Right lobe of liver (tissue), 6 donors: ENCODE measurements around the gene MPEG1. TPM values are rescaled to one million over a fixed set of nuclear protein-coding genes. Genes with fewer than 3 reads are reported as not detected.

Experiments used
- ATAC-seq, 4 donors: fragments of 200-7000 bp; cut with Tn5 transposase; one replicate each; pipeline ENCODE4 v1.9.1; 2020; ENCODE audit warnings: mild to moderate bottlenecking in 4 of 4, moderate library complexity in 4 of 4
- DNase-seq, 3 donors: peaks; one replicate each; pipeline ENCODE4 v3.0.0-alpha.2; 2020
- H3K27ac ChIP-seq, 3 donors: fragments of 200-600 bp; one replicate each; pipeline ENCODE4 v1.8.0; 2022
- H3K27me3 ChIP-seq, 2 donors: fragments of 200-600 bp; one replicate each; pipeline ENCODE4 v1.8.0; 2022
- H3K36me3 ChIP-seq, 4 donors: fragments of 200-600 bp; sonication (generic) in 1 of 4; one replicate each; pipeline versions ENCODE4 v1.5.1 to v1.8.0; 2017 to 2022; ENCODE audit warnings: control low read depth in 1 of 4
- H3K4me1 ChIP-seq, 4 donors: fragments of 200-600 bp; sonication (generic) in 1 of 4; one replicate each; pipeline versions ENCODE4 v1.5.1 to v1.8.0; 2017 to 2022; ENCODE audit warnings: control low read depth in 1 of 4
- H3K4me3 ChIP-seq, 3 donors: fragments of 200-600 bp; one replicate each; pipeline ENCODE4 v1.8.0; 2022
- H3K9me3 ChIP-seq, 4 donors: fragments of 200-600 bp; sonication (generic) in 1 of 4; one replicate each; pipeline versions ENCODE4 v1.5.1 to v1.8.0; 2017 to 2022; ENCODE audit warnings: control low read depth in 1 of 4
- POLR2A ChIP-seq: fragments of 450-650 bp; IDR thresholded peaks from one replicate; pipeline ENCODE4 v1.6.1; 2017; ENCODE audit warnings: antibody characterized with exemption, mild to moderate bottlenecking
- WGBS: methylation state at CpG from one replicate; pipeline ENCODE4 v1.1.6; 2018; ENCODE audit warnings: low coverage, low lambda C conversion rate; ENCODE audit not compliant: insufficient coverage; ENCODE audit errors: missing lambda C conversion rate; 5-methylcytosine and 5-hydroxymethylcytosine counted together
- intact Hi-C, 2 donors: fragments of 100-400 bp; cut with DNase I; formaldehyde crosslinking; loops; one replicate each; pipeline versions ENCODE4 v1.11.2 to v1.14.1; 2022
- total RNA-seq, 6 experiments: library from RNA; depleted of rRNA in 2 of 6; stranded (reverse); fragments of >200 nt in 2 of 6; fragmentation: NEBNext Ultra II Directional in 3 of 6; extraction: Animal tissue kit (Norgen Biotek cat#: 25700) in 3 of 6; gene quantifications; one replicate each; pipeline versions ENCODE4 v1.1.0 to v1.2.4, GENCODE V29; 2016 to 2023
- TF ChIP-seq, protein P1 (sequence below), 4 donors: fragments of 200-600 bp in 3 of 4; fragments of 450-650 bp in 1 of 4; IDR thresholded peaks; one replicate each; pipeline versions ENCODE4 v1.5.1 to v1.8.0; 2016 to 2022; ENCODE audit warnings: antibody characterized with exemption in 4 of 4, mild to moderate bottlenecking in 2 of 4
- donor health status: DM: no; HTN: yes; CAD: no.
- donor health status: DM: no; HTN: no; CAD: no.
- donor health status: DM: no; HTN: no; CAD: no.
- donor health status: DM: no; HTN: yes; CAD: no.
- donor health status: DM: no; HTN: yes; CAD: no.

Gene MPEG1
- total RNA-seq, 6 experiments from 2014 or later: 5.6 to 22.6 (median 7.4) TPM

DNA sequence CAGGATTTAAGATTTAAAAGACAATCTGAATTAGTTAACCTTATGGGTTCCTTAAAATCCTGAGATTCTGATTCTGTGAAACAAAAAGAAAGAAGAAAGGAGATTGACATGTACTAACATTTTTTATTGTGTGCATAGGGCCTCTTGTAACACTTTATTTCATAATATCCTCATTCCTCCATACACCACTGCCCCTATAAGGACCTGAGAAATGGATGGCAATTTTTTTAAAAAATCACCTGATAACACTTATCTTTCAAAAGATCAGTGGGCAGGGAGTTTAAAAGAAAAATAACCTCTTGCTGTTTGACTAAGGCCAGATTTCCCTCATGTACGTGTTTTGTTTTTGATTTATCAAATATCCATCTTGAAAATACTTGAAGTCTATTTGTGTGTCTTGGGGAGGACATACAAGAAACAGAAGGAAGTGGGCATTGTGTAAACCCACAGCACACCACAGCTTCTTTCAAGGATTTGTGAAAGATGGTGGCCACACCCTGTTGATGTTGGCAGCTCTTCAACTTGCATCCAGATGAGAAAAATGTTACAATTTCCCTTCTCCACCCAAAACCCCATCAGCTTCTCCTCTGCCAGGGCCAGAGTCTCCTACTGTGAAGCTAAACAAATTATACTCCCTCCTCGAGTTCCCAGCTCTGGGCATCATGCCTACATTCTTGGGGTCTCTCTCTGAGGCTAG, 35.0 kb upstream of the MPEG1 start:
- DNase-seq (no peak), ATAC-seq (peak; percentile 50 to 68 (median 52))
- Histone ChIP-seq H3K27me3 (no peaks in the 10 kb centered on the region), H3K4me3 (no peak overlapping the region), H3K36me3 (no peaks in the 10 kb centered on the region), H3K27ac (no peak overlapping the region), H3K4me1 (no peaks in the 10 kb centered on the region), H3K9me3 (no peaks in the 10 kb centered on the region)
- TF ChIP-seq, protein P1, sequence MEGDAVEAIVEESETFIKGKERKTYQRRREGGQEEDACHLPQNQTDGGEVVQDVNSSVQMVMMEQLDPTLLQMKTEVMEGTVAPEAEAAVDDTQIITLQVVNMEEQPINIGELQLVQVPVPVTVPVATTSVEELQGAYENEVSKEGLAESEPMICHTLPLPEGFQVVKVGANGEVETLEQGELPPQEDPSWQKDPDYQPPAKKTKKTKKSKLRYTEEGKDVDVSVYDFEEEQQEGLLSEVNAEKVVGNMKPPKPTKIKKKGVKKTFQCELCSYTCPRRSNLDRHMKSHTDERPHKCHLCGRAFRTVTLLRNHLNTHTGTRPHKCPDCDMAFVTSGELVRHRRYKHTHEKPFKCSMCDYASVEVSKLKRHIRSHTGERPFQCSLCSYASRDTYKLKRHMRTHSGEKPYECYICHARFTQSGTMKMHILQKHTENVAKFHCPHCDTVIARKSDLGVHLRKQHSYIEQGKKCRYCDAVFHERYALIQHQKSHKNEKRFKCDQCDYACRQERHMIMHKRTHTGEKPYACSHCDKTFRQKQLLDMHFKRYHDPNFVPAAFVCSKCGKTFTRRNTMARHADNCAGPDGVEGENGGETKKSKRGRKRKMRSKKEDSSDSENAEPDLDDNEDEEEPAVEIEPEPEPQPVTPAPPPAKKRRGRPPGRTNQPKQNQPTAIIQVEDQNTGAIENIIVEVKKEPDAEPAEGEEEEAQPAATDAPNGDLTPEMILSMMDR (IDR thresholded peaks at IDR 0.05): no peak
- no peak for TF ChIP-seq POLR2A
- WGBS: 30% methylated on average over 2 of the region's 2 CpGs
- intact Hi-C loops: no loop called here

DNA sequence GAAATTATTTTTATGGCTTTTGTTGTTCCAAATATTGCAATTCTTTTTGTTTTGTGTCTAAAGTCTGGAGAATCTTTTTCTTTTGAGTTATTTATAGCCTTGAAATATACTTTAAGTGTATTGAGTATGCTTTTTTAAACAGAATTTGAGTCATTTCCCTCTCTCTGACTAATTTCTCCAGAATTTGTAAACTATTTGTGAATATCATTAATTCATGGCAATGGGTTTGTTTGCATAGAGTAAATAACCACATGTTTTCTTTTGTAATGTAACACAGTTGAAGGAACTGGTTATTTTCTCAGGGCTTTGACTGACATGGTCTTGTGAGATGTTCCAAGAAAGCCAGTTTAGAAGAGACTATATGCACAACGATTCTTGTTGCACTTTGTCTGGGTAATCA, 30.9 kb upstream of the MPEG1 start:
- no peak for DNase-seq
- intact Hi-C loops: no loop called here
- Histone ChIP-seq H3K4me1 (no peaks in the 10 kb centered on the region), H3K27ac (no peak overlapping the region), H3K36me3 (no peaks in the 10 kb centered on the region), H3K4me3 (no peak overlapping the region), H3K27me3 (no peaks in the 10 kb centered on the region), H3K9me3 (no peaks in the 10 kb centered on the region)
- ATAC-seq: no peak
- no peak for TF ChIP-seq POLR2A
- TF ChIP-seq, protein P1 (IDR thresholded peaks at IDR 0.05): no peak
- WGBS: 67% methylated on average over 1 of the region's 1 CpG

DNA sequence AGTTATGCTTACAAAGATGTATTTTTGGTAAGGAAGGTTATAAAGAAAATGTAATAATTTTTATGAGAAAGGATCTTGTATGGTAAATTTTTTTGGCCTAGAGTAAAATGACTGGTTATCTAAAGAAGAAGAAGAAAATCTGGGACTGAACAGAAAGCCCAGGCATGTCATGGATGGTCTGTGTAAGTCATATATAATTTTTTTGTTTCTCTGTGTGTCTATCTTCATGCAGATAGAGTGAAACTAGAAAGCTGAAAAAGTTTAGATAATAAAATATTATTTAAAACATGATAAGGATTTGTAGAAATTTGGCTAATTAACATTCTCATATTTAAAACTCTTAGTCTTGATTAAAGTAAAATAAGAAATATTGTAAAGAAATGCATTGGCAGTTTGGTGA, 27.6 kb upstream of the MPEG1 start:
- ATAC-seq (no peak), DNase-seq (no peak)
- H3K27ac ChIP-seq: no peak overlapping the region
- no peaks in the 10 kb centered on the region for H3K4me1 ChIP-seq
- no peak overlapping the region for H3K4me3 ChIP-seq
- H3K27me3 ChIP-seq: no peaks in the 10 kb centered on the region
- TF ChIP-seq POLR2A: no peak
- TF ChIP-seq, protein P1 (IDR thresholded peaks at IDR 0.05): no peak
- H3K9me3 ChIP-seq: no peaks in the 10 kb centered on the region
- no peaks in the 10 kb centered on the region for H3K36me3 ChIP-seq
- intact Hi-C loops: no loop called here

DNA sequence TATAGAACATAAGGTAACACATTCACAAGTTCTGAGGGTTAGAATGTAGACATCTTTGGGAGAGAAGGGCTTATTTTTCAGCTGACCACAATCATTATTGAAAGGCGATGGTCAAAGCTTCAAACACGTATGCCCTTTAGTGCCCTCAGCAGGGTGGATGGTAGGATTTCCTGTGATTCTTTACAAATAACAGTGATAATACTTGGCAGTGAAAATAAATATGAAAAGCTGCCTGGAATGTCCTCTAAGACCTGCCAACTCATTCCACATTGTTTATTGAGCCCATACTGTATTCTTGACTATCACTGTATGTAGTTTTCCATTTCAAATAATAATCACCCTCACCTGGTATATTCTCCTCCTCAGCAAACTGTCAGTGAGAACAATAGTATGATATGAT, 13.7 kb upstream of the MPEG1 start:
- ATAC-seq (peak; percentile 13 to 42 (median 28)), DNase-seq (no peak)

More for the DNA sequence above, 13.7 kb upstream of the MPEG1 start:
- Histone ChIP-seq H3K27ac (no peak overlapping the region), H3K36me3 (no peaks in the 10 kb centered on the region), H3K27me3 (no peaks in the 10 kb centered on the region), H3K9me3 (no peaks in the 10 kb centered on the region), H3K4me1 (no peaks in the 10 kb centered on the region), H3K4me3 (no peak overlapping the region)
- WGBS: 70% methylated on average over 2 of the region's 2 CpGs
- no peak for TF ChIP-seq POLR2A
- TF ChIP-seq, protein P1 (IDR thresholded peaks at IDR 0.05): no peak
- intact Hi-C loops: no loop called here
